K562 (cell line): ENCODE results near the gene VSIG10L. TPM values are rescaled to one million over a fixed set of nuclear protein-coding genes. Genes with fewer than 3 reads are reported as not detected.

Experiments
- BRD9 ChIP-seq: fragments of 450-650 bp; IDR thresholded peaks from 2 replicates; pipeline ENCODE4 v1.6.1; 2018; ENCODE audit warnings: low read depth; ENCODE audit not compliant: partially characterized antibody
- CEBPG ChIP-seq, 3 experiments: fragments of 200-800 bp in 1 of 3; sonication (Bioruptor generic) in 1 of 3; sonication (generic) in 1 of 3; formaldehyde crosslinking in 1 of 3; IDR thresholded peaks in 2 of 3; conservative IDR thresholded peaks in 1 of 3; 2 replicates each; pipeline versions ENCODE4 v1.6.1 to v1.8.0; 2016 to 2022; ENCODE audit warnings: missing compliant biosample characterization in 2 of 3, missing genetic modification characterization in 2 of 3, mild to moderate bottlenecking in 1 of 3, missing genetic modification reagents in 1 of 3
- CREBBP ChIP-seq: IDR thresholded peaks from one replicate; pipeline ENCODE4 v1.6.1; 2012; ENCODE audit warnings: low read depth, mild to moderate bottlenecking, control low read depth, inconsistent platforms, low read length
- ELF1 ChIP-seq: fragments of 200-800 bp; sonication (Bioruptor generic); IDR thresholded peaks from 2 replicates; pipeline ENCODE4 v1.6.1; 2016; ENCODE audit warnings: missing genetic modification characterization, missing compliant biosample characterization
- GTF2A2 ChIP-seq: IDR thresholded peaks from 2 replicates; pipeline ENCODE4 v1.6.1; 2016; ENCODE audit warnings: mild to moderate bottlenecking, missing genetic modification characterization, missing compliant biosample characterization
- JUN ChIP-seq, 2 experiments: sonication (generic) in 1 of 2; formaldehyde crosslinking in 1 of 2; IDR thresholded peaks; 2 replicates each; pipeline versions ENCODE4 v1.6.1 to v1.8.0; 2012 to 2022; ENCODE audit warnings: borderline replicate concordance in 2 of 2, mild to moderate bottlenecking in 2 of 2, improper control_type of control experiment in 1 of 2, low read depth in 1 of 2, low read length in 1 of 2, missing genetic modification reagents in 1 of 2
- MEF2D ChIP-seq: conservative IDR thresholded peaks from 2 replicates; pipeline ENCODE4 v1.6.1; 2016; ENCODE audit warnings: low read depth, missing genetic modification characterization, missing compliant biosample characterization
- MTA1 ChIP-seq: fragments of 450-650 bp; IDR thresholded peaks from 2 replicates; pipeline ENCODE4 v1.6.1; 2017; ENCODE audit warnings: borderline replicate concordance
- NFYB ChIP-seq: IDR thresholded peaks from 2 replicates; pipeline ENCODE4 v1.6.1; 2011; ENCODE audit warnings: mild to moderate bottlenecking, moderate library complexity; ENCODE audit not compliant: insufficient read length; ENCODE audit errors: extremely low read depth
- NUFIP1 ChIP-seq: fragments of 450-650 bp; IDR thresholded peaks from 2 replicates; pipeline ENCODE4 v1.6.1; 2018; ENCODE audit not compliant: partially characterized antibody
- PHF8 ChIP-seq: fragments of 200-600 bp; sonication (generic); IDR thresholded peaks from 2 replicates; pipeline ENCODE4 v1.6.1; 2012; ENCODE audit warnings: mixed run types, mild to moderate bottlenecking, inconsistent platforms, low read length, moderate library complexity, borderline replicate concordance
- PYGO2 ChIP-seq: fragments of 450-650 bp; IDR thresholded peaks from 2 replicates; pipeline ENCODE4 v1.6.1; 2016; ENCODE audit warnings: mild to moderate bottlenecking, missing genetic modification characterization, moderate library complexity, missing compliant biosample characterization
- RFX7 ChIP-seq: fragments of 250-450 bp; sonication (Bioruptor Pico); IDR thresholded peaks from 2 replicates; pipeline ENCODE4 v1.5.1; 2021; ENCODE audit warnings: mild to moderate bottlenecking
- SMAD4 ChIP-seq: fragments of 250-450 bp; sonication (Bioruptor Pico); conservative IDR thresholded peaks from 2 replicates; pipeline ENCODE4 v1.8.0; 2021; ENCODE audit warnings: inconsistent platforms, mild to moderate bottlenecking, moderate library complexity
- STAG1 ChIP-seq: sonication (generic); formaldehyde crosslinking; IDR thresholded peaks from 2 replicates; pipeline ENCODE4 v1.5.0; 2020; ENCODE audit warnings: missing genetic modification reagents, borderline replicate concordance
- STAT5A ChIP-seq: IDR thresholded peaks from 2 replicates; pipeline ENCODE4 v1.6.1; 2012; ENCODE audit warnings: low read length, inconsistent platforms, borderline replicate concordance
- TCF3 ChIP-seq: sonication (generic); formaldehyde crosslinking; IDR thresholded peaks from 2 replicates; pipeline ENCODE4 v1.4.0; 2020; ENCODE audit warnings: mild to moderate bottlenecking, missing genetic modification reagents
- ZNF77 ChIP-seq: fragments of 250-450 bp; sonication (Bioruptor Pico); IDR thresholded peaks from 2 replicates; pipeline ENCODE4 v1.5.0; 2020
- polyA plus RNA-seq, 8 experiments: library from polyadenylated mRNA; depleted of rRNA in 4 of 8; stranded (reverse) in 5 of 8; unstranded in 3 of 8; fragments of >200 nt; fragmentation: Nextera tagmentation in 2 of 8; fragmentation: Illumina TruSeq in 1 of 8; extraction: Ambion mirVana in 2 of 8; extraction: Trizol in 1 of 8; gene quantifications; 2 replicates each; pipeline versions ENCODE4 v1.2.1 to v1.2.3, GENCODE V29; 2011 to 2014; ENCODE audit warnings: inconsistent platforms in 1 of 8, missing spikeins in 1 of 8
- total RNA-seq, 7 experiments: library from RNA; depleted of rRNA in 6 of 7; stranded (reverse); fragments of >200 nt in 6 of 7; fragmentation: Illumina TruSeq in 2 of 7; extraction: Trizol in 2 of 7; gene quantifications; 2 replicates each; pipeline versions ENCODE4 v1.2.1 to v1.2.3, GENCODE V29; 2011 to 2021; ENCODE audit warnings: low replicate concordance in 1 of 7
- TF ChIP-seq, protein P1 (sequence below): sonication (generic); formaldehyde crosslinking; IDR thresholded peaks from 2 replicates; pipeline ENCODE4 v1.8.1; 2022; ENCODE audit warnings: missing genetic modification reagents
- TF ChIP-seq, protein P2 (sequence below): sonication (generic); formaldehyde crosslinking; IDR thresholded peaks from 2 replicates; pipeline ENCODE4 v1.5.0; 2020; ENCODE audit warnings: missing genetic modification reagents
- TF ChIP-seq, protein P3 (sequence below), 2 experiments: fragments of 450-650 bp in 1 of 2; sonication (generic) in 1 of 2; formaldehyde crosslinking; conservative IDR thresholded peaks; 2 replicates each; pipeline versions ENCODE4 v1.4.0 to v1.8.1; 2020 to 2022; ENCODE audit warnings: mild to moderate bottlenecking in 1 of 2, missing genetic modification reagents in 1 of 2
- TF ChIP-seq, protein P4 (sequence below): fragments of 450-650 bp; IDR thresholded peaks from 2 replicates; pipeline ENCODE4 v1.6.1; 2017; ENCODE audit warnings: antibody characterized with exemption, mild to moderate bottlenecking

Gene VSIG10L
- total and polyA plus RNA-seq, 9 of the 15 experiments (the other 6 are each of a cell fraction or from before 2014, with no cell fraction given): 1.1 to 7.6 (median 2.2) TPM

DNA sequence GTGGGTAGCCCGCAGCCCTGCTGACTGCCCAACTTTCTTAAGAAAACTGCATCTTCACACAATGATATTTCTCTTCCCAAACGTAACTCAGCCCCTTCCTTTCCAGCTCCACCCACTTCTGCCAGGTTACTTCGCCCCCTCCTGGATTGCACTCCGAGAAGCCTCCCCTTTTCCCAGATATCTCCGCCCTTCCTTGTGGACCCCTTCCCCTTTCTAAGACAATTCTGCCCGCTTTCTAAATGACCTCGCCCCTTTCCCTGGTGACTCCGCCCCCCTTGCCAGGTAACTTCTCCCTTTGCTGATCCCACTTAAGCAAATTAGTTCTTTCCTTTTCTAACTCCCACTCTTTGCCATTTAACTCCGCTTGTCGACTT lies 2.6 kb downstream of the VSIG10L start (continued):
- no peak for TF ChIP-seq CEBPG (CRISPR knock-in tag; IDR thresholded peaks at IDR 0.05)
- no peak for TF ChIP-seq CEBPG (tag; conservative IDR thresholded peaks at IDR 0.05 in 1 of 2, IDR thresholded peaks at IDR 0.05 in 1 of 2)
- no peak for TF ChIP-seq NFYB
- TF ChIP-seq JUN (IDR thresholded peaks at IDR 0.05; ENCODE audit: borderline replicate concordance, low read depth, low read length): no peak
- no peak for TF ChIP-seq JUN (CRISPR knock-in tag; IDR thresholded peaks at IDR 0.05; ENCODE audit: borderline replicate concordance)
- TF ChIP-seq, protein P1, sequence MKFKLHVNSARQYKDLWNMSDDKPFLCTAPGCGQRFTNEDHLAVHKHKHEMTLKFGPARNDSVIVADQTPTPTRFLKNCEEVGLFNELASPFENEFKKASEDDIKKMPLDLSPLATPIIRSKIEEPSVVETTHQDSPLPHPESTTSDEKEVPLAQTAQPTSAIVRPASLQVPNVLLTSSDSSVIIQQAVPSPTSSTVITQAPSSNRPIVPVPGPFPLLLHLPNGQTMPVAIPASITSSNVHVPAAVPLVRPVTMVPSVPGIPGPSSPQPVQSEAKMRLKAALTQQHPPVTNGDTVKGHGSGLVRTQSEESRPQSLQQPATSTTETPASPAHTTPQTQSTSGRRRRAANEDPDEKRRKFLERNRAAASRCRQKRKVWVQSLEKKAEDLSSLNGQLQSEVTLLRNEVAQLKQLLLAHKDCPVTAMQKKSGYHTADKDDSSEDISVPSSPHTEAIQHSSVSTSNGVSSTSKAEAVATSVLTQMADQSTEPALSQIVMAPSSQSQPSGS (CRISPR knock-in tag): no peak
- TF ChIP-seq MEF2D (tag): no peak
- peak; percentile 39; the same call in 1 of the 2 replicates for TF ChIP-seq MTA1
- no peak for TF ChIP-seq STAG1 (CRISPR knock-in tag)
- no peak for TF ChIP-seq CREBBP
- TF ChIP-seq RFX7 (CRISPR knock-in tag): no peak
- no peak for TF ChIP-seq PHF8
- TF ChIP-seq, protein P2, sequence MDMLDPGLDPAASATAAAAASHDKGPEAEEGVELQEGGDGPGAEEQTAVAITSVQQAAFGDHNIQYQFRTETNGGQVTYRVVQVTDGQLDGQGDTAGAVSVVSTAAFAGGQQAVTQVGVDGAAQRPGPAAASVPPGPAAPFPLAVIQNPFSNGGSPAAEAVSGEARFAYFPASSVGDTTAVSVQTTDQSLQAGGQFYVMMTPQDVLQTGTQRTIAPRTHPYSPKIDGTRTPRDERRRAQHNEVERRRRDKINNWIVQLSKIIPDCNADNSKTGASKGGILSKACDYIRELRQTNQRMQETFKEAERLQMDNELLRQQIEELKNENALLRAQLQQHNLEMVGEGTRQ (CRISPR knock-in tag): no peak
- TF ChIP-seq PYGO2: no peak
- TF ChIP-seq, protein P3, sequence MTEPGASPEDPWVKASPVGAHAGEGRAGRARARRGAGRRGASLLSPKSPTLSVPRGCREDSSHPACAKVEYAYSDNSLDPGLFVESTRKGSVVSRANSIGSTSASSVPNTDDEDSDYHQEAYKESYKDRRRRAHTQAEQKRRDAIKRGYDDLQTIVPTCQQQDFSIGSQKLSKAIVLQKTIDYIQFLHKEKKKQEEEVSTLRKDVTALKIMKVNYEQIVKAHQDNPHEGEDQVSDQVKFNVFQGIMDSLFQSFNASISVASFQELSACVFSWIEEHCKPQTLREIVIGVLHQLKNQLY (CRISPR knock-in tag; conservative IDR thresholded peaks at IDR 0.05): 0 out of 4 replicates have a peak, but pooled peaks of 1 of the 2 experiments have one; percentile 49
- TF ChIP-seq SMAD4 (CRISPR knock-in tag): no peak
- TF ChIP-seq TCF3 (CRISPR knock-in tag): no peak
- TF ChIP-seq BRD9: peak; percentile 65
- TF ChIP-seq GTF2A2 (tag): no peak
- TF ChIP-seq, protein P4, sequence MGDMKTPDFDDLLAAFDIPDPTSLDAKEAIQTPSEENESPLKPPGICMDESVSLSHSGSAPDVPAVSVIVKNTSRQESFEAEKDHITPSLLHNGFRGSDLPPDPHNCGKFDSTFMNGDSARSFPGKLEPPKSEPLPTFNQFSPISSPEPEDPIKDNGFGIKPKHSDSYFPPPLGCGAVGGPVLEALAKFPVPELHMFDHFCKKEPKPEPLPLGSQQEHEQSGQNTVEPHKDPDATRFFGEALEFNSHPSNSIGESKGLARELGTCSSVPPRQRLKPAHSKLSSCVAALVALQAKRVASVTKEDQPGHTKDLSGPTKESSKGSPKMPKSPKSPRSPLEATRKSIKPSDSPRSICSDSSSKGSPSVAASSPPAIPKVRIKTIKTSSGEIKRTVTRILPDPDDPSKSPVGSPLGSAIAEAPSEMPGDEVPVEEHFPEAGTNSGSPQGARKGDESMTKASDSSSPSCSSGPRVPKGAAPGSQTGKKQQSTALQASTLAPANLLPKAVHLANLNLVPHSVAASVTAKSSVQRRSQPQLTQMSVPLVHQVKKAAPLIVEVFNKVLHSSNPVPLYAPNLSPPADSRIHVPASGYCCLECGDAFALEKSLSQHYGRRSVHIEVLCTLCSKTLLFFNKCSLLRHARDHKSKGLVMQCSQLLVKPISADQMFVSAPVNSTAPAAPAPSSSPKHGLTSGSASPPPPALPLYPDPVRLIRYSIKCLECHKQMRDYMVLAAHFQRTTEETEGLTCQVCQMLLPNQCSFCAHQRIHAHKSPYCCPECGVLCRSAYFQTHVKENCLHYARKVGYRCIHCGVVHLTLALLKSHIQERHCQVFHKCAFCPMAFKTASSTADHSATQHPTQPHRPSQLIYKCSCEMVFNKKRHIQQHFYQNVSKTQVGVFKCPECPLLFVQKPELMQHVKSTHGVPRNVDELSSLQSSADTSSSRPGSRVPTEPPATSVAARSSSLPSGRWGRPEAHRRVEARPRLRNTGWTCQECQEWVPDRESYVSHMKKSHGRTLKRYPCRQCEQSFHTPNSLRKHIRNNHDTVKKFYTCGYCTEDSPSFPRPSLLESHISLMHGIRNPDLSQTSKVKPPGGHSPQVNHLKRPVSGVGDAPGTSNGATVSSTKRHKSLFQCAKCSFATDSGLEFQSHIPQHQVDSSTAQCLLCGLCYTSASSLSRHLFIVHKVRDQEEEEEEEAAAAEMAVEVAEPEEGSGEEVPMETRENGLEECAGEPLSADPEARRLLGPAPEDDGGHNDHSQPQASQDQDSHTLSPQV: no peak
- no peak for TF ChIP-seq NUFIP1
- no peak for TF ChIP-seq ELF1
- TF ChIP-seq ZNF77: no peak
- TF ChIP-seq STAT5A: no peak
